RCC 7860 (cell line): ENCODE results near the gene IVNS1ABP.
A peak's percentile ranks its signal among the peaks of the same experiment; 100 is the strongest.
"Not testable (repeated sequence)": the region's sequence is repeated elsewhere in the genome, so short reads cannot be mapped to it uniquely, and the experiment has no call there.

ENCODE experiments used
- DNase-seq: peaks from one replicate; pipeline ENCODE4 v3.0.0-alpha.2; 2015; ENCODE audit warnings: low spot score
- FAIRE-seq: peaks from 2 replicates; lab custom pipeline; 2012; peaks lifted over from hg19 to GRCh38; lab: Jason Lieb, UNC

IVNS1ABP gene

DNA sequence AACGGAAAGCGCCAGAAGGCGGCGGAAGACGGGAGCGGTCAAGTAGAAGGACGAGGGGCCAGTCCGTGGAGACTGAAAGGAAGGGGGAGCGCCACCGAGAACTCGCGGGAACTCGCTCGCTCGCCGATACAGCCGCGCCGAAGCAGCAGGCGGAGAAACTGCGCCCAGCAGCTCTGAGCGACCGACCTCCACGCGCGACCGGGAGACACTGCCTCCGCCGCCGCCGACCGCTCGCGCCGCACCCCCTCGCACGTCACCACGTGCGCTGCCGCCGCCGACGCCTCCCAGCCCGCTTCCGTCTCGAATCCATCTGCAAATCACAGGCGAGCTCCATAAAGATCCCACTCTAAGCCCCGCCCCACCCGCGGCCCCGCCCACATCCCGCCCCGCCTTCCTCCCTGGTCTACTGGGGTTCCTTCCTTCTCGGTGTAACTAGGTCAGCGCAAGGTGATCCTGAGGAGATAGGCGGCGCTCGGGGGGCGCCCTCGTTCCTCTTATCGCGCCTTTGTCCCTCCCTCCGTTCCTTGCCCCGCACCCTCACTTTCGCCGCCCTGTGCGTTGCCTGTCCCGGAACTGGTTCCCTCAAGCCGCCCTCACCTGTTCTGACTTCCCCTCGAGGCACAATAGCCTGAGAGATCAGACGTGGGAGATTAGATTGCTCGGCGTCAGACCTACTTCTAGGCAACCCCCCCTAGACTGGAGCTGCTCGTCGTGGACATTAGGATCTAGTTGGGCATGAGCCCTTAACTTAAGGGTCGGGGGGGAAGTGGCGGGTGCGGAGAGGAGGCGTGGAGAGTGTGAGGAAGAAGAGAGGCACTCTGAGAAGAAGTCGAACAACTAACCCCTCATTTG, at the start of gene IVNS1ABP:
TSS of gene IVNS1ABP (minus strand) at position 210 of the 852 bp plus-strand sequence. CDS start 7,750 bp downstream, outside the sequence.
- peak; percentile 90 for DNase-seq
- FAIRE-seq, result no peak

DNA sequence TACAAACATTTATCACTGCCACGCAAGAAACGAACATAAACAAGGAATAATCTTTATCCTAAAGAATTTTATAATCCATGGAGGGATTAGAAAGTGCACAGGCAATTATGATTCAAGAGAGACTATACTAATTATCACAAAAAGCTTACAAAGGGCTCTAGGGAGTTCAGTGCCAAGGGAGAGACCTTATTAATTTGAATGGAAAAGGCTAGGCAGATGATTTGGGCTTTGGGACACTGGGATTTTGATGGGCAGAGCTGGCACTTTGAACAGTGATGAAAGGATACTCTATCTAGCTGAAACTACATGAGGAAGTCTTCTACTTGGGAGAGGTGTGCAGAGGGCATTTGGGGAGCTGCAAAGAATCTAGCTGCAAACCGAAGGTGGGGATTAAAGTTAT, 48.9 kb upstream of the IVNS1ABP start:
- DNase-seq (no peak), FAIRE-seq (no peak)

DNA sequence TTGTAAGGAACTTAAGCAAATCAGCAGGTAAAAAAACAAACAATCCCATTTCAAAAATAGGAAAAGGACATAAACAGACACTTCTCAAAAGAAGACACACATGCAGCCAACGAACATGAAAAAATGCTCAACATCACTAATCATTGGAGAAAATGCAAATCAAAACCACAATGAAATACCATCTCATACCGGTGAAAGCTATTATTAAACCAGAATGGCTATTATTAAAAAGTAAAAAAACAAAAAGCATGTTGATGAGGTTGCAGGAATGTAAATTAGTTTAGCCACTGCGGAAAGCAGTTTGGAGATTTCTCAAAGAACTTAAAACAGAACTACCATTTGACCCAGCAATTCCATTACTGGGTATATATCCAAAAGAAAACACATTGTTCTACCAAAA, 47.5 kb upstream of the IVNS1ABP start:
- not testable (repeated sequence) for FAIRE-seq

DNA sequence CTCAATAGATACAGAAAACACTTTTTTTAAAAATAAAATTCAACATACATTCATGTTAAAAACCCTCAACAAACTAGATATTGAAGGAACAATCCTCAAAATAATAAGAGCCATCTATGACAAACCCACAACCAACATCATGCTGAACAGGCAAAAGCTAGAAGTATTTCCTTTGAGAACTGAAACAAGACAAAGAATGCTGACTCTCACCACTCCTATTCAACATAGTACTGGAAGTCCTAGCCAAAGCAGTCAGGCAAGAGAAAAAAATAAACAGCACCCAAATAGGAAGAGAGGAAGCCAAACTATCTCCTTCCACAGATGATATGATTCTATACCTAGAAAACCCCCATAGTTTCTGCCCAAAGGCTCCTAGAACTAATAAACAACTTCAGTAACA, 46.2 kb upstream of the IVNS1ABP start:
- FAIRE-seq (no peak), DNase-seq (no peak)

More for the DNA sequence above, 47.5 kb upstream of the IVNS1ABP start:
- not testable (repeated sequence) for DNase-seq

DNA sequence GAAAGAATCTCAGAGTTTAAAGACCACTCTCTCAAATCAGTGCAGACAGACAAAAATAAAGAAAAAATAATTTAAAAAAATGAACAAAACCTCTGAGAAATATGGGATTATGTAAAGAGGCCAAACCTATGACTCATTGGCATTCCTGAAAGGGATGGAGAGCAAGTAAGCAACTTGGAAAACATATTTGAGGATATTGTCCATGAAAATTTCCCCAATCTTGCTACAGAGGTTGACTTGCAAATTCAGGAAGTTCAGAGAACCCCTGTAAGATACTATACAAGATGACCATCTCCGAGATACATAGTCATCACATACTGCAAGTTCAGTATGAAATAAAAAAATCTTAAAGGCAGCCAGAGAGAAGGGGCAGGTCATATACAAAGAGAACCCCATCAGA, 43.7 kb upstream of the IVNS1ABP start:
- no peak for FAIRE-seq
- no peak for DNase-seq

DNA sequence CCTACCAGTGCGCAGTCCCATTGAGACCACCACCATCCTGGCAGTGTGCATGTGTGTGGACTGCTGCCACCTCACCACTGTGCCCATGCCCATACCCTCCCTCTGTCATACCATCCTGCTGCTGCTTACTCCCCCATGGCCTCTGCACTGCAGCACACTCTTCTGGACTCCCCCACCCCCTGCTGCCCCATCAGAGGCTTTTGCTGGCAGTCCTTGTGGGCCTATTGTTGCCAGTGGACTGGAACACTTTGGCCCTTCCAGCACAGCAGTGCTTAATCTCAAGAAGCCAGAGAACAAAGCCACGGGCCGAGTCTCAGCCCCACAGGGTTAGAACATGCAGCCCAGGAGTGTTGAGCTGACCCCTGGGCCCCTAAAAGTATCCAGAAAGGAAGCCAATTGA, 41.9 kb upstream of the IVNS1ABP start:
- no peak for DNase-seq
- no peak for FAIRE-seq

DNA sequence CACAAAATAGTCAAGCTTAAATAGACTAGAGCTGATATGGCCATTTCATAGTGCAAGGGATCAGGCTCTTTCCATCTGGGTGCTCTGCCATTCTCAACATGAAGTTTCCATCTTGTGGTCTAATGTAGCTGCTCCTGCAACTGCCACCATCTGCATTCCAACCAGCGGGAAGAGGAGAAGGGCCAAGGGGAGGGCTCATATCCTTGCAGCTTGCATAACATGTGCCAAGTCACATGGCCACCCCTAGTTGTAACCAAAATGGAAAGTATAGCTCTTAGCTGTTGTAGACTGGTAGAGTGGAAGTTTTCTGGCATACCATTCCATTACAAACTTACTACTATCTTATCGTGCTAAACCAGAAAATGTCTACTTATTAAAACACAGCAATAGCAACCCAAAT, 38.9 kb upstream of the IVNS1ABP start:
- no peak for FAIRE-seq
- DNase-seq, result no peak

DNA sequence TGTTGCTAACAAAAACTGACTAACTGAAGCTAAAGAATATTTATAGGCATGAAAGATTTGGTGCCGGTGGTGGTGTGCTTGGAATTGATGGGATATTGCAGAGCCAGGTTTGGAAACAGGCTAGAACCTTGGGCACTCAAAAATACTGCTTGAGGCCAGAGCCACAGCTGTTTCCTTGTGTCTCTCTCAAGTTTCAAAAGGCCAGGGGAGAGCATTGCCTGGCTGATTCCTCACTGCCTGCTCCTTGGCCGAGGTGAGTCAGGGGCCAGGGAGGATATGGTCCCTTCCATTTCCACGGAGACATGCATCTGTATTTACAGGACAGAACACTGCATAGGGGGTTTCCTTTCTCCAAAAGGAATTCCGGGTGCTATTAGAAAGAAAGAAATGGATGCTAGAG, 36.1 kb upstream of the IVNS1ABP start:
- FAIRE-seq (no peak), DNase-seq (no peak)

DNA sequence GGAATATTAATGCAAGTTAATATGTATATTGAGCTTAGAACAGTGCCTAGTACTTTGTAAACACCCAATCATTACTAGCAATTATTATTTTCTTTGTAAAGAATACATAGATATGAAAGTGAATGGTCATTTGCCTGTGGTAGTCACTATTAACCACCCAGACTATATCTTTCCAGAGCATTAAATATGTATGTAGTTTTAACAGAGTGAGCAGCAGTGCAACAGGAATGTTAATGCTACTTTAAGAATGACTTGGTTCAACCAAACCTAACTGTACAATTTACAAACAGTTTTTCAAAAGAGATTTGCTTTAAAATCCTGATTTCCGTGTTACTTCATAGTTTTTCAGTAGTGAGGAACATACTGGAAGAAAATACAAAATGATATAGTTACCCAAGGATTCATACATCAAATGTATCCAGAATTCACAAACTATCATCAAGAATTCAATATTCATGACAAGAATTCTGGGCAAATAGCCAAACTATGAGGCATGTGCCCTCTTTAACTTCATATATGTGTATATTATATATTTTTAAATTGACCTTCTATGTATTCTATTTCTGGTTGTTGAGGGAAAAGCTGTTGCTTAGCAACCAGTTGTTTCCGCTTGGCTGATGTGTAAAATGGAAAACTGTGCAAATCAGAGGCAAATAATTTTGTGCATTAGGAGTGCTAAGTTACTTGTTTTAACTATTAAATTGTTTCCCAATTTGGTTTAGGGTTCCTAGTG, 34.9 kb upstream of the IVNS1ABP start:
- DNase-seq (no peak), FAIRE-seq (no peak)

DNA sequence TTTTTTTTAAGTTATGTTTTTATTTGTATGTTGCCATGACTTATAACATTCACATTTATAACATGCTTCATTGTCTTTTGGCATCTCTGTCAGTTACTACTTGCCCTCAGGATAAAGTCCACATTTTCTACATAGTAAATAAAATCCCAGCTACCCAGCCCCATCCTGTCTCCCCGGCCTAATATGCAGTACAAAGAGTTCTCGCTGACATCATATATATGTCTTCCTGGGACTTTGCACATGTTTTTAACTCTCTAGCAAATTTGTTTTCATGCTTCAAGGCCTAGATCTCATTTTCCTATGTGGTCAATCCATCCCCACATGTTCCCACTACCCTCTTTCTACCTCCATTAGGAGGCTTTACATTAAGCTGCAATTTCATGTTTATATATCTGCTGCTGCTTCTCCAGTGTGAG, 33.0 kb upstream of the IVNS1ABP start:
- FAIRE-seq (no peak), DNase-seq (no peak)

DNA sequence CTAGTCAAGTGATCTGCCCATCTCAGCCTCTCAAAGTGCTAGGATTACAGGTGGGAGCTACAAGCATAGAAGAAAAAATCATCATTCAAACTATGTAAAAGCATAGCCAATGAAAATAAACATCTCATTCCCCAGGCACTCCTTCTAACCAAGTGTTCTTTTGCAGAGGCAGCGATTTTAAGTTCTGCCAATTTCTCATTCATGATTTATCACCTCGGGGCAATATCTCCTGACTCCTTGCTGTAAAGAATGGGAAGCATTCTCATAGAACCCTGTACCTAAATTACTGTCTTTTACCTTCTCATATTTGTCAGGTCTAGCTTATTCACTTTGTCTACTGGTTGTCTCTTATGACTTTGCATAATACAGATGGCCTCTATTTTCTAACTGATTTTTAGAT, 32.5 kb upstream of the IVNS1ABP start:
- FAIRE-seq (no peak), DNase-seq (no peak)

DNA sequence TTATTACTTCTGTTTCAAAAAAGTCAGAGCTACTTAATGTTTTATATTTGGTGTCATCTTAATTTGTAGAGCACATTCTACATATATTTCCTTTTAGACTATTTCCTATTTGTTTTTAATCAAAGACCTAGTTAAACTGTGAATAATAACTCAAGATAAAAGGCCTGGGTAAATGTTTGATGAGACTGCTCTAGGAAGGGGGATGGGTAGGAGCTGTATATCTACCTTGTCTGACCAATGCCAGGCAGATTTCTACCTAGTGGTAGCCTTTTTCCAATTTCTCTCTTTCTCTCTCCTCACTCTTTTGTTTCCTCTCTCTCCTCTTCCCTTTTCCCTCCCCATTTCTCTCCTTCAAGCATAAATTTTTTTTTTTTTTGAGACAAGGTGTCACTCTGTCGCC, 31.9 kb upstream of the IVNS1ABP start:
- DNase-seq, result no peak
- FAIRE-seq, result no peak

DNA sequence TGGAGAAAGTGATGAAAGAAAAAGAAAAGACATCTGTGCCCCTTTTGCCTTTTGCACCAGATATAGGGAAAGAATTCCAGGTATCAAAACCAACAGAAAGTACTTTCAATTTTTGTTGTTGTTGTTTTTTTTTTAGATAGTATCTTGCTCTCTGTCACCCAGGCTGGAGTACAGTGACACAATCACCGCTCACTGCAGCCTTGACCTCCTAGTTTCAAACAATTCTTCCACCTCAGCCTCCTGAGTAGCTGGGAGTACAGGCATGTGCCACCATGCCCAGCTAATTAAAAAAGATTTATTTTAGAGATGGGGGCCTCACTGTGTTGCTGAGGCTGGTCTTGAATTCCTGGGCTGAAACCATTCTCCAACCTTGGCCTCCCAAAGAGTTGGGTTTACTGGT, 31.3 kb upstream of the IVNS1ABP start:
- DNase-seq (no peak), FAIRE-seq (no peak)

DNA sequence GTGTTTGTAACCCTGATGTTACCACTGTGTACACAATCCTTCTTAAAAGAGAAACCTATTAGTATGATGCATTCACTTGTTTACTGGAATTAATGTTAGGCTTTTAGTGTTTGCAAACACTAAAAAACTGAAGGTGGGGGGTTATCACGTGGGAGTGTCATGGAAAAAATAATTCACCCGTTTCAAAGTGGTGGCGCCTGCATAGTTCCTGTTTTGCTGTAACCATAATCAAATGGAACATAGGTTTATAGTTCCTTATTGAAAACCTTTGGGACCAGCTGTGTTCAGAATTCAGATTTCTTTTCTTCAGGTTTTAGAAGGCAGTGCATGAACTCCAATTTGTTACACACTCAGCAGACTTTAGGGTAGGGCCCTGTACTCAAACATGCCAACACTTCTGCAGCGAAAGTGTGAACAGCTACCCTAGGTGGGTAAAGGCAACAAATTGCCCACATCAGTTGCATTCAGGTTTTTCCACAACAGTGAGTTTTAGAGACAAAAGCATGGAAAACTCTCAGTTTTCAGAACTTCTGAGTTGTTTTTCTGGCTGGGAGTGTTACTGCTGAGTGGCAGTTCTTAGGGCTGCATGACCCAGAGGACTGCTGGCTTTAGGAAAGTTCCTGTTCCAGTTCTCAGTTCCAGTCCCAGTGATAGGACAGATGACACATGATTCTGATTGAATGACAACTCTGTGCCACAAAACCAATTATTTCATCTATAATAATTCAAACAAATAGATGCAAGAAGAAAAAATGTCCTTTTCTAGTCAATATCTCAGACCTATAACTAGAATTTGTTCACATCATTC, 29.1 kb upstream of the IVNS1ABP start:
- no peak for FAIRE-seq
- no peak for DNase-seq

DNA sequence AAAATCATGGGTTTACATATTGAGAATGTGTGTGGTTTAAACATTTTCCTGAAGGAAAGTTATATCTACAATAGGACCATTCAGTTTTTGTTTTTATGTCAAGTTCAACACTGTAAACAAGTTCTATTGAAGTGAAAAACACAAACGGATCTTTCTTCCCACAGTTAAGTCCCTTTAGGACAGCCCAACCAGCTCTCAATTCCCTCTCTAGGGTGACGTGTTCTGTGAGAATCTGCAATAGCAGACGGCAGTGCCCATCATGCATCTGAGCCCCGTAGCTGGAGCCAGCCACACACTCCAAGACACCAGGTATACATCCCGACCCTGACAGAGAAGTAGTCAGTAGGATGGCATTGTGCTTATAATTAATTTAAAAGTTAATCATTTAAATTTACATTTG, 26.3 kb upstream of the IVNS1ABP start:
- FAIRE-seq (no peak), DNase-seq (no peak)

DNA sequence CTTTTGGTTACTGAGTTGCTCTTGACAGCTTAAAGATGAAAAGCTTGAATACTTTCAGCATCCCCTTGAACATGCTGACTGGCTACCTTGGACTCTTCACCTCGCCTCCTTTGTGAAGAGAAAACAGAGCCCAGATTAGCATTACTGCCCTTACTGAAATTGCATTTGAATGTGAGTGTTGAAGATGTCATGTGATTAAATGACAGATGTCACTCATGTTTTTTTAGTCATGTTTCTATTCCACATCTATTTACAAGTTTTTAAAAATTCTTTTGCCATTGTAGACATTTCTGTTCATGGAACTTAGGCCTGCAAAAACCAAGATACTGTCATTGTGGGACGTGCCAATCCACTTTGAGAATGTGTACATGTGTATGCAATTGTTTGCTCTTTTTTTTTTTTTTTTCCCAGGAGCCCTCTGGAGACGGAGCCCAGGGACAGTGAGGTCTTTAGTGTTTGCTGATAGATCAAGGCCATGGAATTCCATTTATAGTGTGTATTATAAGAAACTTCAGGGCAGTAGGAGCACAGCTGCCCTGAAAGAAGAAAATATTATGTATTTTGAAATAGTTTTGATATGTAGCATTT, 25.7 kb upstream of the IVNS1ABP start:
- DNase-seq, result no peak
- no peak for FAIRE-seq

DNA sequence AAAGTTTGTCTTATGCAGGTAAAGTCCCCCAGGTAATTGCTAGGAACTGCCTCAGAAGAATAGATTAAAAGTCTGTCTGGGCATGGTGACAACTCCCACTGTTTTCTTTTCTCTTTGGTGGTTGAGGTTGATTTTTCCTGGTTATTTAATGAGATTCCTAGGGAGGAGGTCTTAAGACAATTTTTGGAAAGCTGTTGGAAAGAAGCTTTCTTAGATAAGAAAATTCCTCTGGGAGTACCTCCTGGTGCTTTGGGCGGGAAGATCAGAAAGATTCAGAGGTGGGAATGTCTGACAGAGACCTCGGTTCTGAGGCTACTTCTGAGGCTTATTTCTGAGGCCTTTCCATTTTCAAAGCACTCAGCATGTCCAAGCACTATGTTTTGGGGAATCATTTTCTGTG, 25.0 kb upstream of the IVNS1ABP start:
- DNase-seq, result no peak
- no peak for FAIRE-seq

DNA sequence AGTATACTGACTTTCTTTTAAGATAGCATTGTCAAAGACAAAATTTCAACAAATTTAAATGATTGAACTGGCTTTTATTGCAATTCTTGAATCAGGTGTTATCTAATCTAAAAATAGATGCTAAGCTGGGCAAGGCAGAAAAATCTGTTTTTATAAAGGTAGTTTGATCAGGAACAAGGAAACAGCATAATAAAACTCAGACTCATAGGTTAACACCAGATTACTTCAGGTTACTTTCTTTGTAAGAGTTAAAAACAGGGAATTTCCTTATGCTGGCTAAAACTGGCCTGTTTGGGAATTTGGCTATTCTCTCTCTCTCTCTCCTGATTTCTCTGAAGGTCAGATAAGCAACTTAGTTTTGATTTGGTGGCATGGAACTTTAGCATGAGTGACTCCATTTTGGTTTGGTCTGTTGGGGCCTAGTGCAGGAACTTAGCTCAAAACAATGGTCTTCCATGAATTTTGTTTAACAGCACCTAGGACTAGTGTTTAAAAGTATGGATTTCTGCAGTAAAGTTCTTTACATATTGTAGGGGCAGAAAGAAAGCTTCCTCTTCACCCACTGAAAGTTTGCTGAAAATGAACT, 24.2 kb upstream of the IVNS1ABP start:
- no peak for DNase-seq
- no peak for FAIRE-seq

DNA sequence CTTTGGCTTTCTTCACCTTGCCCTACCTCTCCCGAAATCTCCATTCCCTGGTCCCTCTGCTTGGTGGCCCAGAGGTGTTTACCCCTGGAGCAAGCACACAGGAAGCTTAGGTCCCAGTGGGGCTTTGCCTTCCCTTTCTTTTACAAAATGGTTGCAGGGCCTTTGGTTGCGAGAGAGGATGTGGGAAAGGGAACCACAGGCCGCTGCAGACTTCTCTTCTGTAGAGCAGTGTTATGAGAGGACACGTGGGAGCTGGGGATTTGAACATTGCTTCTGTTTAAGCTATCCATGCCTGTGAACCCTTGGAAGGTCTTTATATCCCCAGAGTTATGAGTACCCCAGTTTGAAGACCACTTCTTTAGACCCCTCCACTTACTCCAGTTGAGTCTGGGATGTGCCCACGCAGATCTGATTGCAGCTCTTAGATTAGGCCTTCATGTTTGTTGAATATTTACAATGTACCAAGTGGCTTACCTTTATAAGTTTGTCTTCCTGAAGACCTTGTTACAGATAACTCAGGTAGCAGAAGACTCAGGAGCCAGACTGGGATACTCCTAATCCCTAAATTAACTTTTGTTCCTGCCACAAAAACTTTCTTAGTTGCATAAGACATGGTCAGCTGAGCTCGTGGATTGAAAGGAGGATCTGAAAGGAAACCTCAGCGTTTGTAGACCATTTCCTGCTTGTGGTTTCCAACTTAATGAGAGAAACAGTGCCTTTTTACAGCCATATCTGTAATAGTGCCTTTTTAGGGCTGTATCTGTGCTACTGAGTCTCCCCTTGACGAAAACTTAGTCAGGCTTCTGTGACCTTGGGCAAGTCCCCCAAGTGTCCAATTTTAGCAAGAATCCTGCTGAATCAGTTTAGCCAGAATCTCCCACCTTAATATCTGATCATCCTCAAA, 21.9 kb upstream of the IVNS1ABP start:
- DNase-seq (no peak), FAIRE-seq (no peak)

DNA sequence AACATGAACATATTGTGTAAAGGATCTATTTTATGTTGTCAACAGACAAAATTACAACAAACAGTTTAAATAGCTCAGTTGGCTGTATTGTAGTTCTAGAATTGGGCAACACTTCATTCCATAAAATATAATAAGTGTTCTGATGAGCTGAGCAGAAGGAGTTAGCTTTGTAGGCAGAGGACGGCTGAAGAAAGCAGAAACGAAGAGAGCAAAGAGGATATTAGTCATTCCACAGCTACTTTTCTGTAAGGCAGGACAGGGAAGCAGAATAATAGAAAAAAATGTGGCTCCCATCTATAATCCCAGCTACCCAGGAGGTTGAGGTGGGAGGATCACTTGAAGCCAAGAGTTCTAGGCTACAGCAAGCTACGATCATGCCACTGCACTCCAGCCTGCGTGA, 20.2 kb upstream of the IVNS1ABP start:
- DNase-seq (no peak), FAIRE-seq (no peak)
